Peyer's patch (tissue), 4 donors: Measurements from ENCODE around the gene DNAJC3.

ENCODE experiments used
- CTCF ChIP-seq, 6 experiments: fragments of 450-650 bp in 4 of 6; fragments of 200-600 bp in 2 of 6; sonication (generic) in 1 of 6; IDR thresholded peaks; one replicate each; pipeline ENCODE4 v1.5.1; 2017 to 2019; ENCODE audit warnings: antibody characterized with exemption in 6 of 6, mild to moderate bottlenecking in 3 of 6, moderate library complexity in 1 of 6
- POLR2A ChIP-seq, 2 donors: fragments of 450-650 bp; IDR thresholded peaks; one replicate each; pipeline ENCODE4 v1.5.1; 2017; ENCODE audit warnings: antibody characterized with exemption in 2 of 2, mild to moderate bottlenecking in 2 of 2, moderate library complexity in 2 of 2

GRCh38 chr13:95743192-95743591, 66.3 kb downstream of the DNAJC3 start:
- TF ChIP-seq POLR2A (IDR thresholded peaks at IDR 0.05) (no peak), CTCF (IDR thresholded peaks at IDR 0.05) (no peak)
